ENCODE results near the gene GALNT15. TPM values are rescaled to one million over a fixed set of nuclear protein-coding genes. Genes with fewer than 3 reads are reported as not detected.

The GALNT15 gene
- total and polyA plus RNA-seq, 2 of the 4 experiments (the other 2 are of a cell fraction) = 12.8 to 19.7 TPM

- TF ChIP-seq MXI1 (IDR thresholded peaks at IDR 0.05; ENCODE audit: borderline replicate concordance, low read depth, low read length) (no peak), POLR2A (IDR thresholded peaks at IDR 0.05; ENCODE audit: low read depth, low read length) (peak; percentile 50), CEBPB (IDR thresholded peaks at IDR 0.05; ENCODE audit: low read depth, low read length) (no peak)
These were observed 73.0 kb downstream of the GALNT15 start (continued) for GRCh38 chr3:16247282-16248061.

- Histone ChIP-seq H3K18ac (ENCODE audit: low read depth, low read length) (no peak overlapping the region), H3K9ac (ENCODE audit: low read depth, low read length) (no peak overlapping the region), H4K8ac (ENCODE audit: low read depth in 2 of 2, low read length in 2 of 2) (no peak overlapping the region; a peak in 1 of 4 replicates), H2AK9ac (replicated peaks; ENCODE audit: low read depth, low read length, poor library complexity) (no peak overlapping the region), H2AFZ (replicated peaks; ENCODE audit: low read length, poor library complexity) (no peak overlapping the region), H3K4me1 (ENCODE audit: control insufficient read depth, insufficient read depth, low read length) (peaks cover 13% of the 10 kb centered on the region), H3K27me3 (ENCODE audit: control insufficient read depth, insufficient read depth, low read length) (no peaks in the 10 kb centered on the region), H2AK5ac (ENCODE audit: low read depth, low read length) (no peak overlapping the region), H3K79me1 (ENCODE audit: low read depth in 1 of 2, low read length in 2 of 2) (no peaks in the 10 kb centered on the region), H4K5ac (ENCODE audit: low read depth, low read length) (no peak overlapping the region), H3K23ac (ENCODE audit: low read depth, low read length) (no peak overlapping the region), H3K9me3 (ENCODE audit: control insufficient read depth, insufficient read depth, low read length) (no peaks in the 10 kb centered on the region), H2BK15ac (ENCODE audit: low read depth, low read length) (no peak overlapping the region), H2BK20ac (ENCODE audit: low read depth, low read length) (no peak overlapping the region), H2BK5ac (ENCODE audit: low read depth, low read length, poor library complexity, severe bottlenecking) (no peak overlapping the region), H4K91ac (ENCODE audit: insufficient read depth, low read depth, low read length) (no peak overlapping the region), H3K14ac (replicated peaks; ENCODE audit: low read depth, low read length) (no peak overlapping the region), H3K4ac (ENCODE audit: low read depth, low read length) (no peak overlapping the region), H3K4me3 (ENCODE audit: insufficient read depth, low read depth, low read length) (no peak overlapping the region), H3K36me3 (ENCODE audit: control insufficient read depth, insufficient read depth, low read length) (no peaks in the 10 kb centered on the region), H3K4me2 (ENCODE audit: low read depth, low read length) (no peak overlapping the region), H3K9me1 (ENCODE audit: insufficient read depth, low read length) (peaks cover 13% of the 10 kb centered on the region), H4K20me1 (ENCODE audit: insufficient read depth, low read length) (no peaks in the 10 kb centered on the region), H3K56ac (ENCODE audit: extremely low read depth, insufficient read depth, low read length) (no peak overlapping the region), H3K27ac (ENCODE audit: insufficient read depth, low read length) (no peak overlapping the region), H2BK120ac (ENCODE audit: low read depth, low read length) (0 out of 2 replicates have a peak overlapping the region, but pooled peaks have one; percentile 90)
- in situ Hi-C loops (cut with MboI; ENCODE audit: low sequenced_read_pairs) = loop anchor here (25.0 kb wide), 1 partner anchor 611 kb away; no protein-coding TSS in a partner anchor
- no TSS peak for BruUV-seq (replicated peaks)
- ATAC-seq (ENCODE audit: low read depth) (no peak), DNase-seq (no peak)
- CTCF ChIA-PET = interaction anchor here (0.8 to 1.2 kb wide), 4 partner anchors 68 to 435 kb away, joined by 3 to 4 read pairs (median 3); no protein-coding TSS in a partner anchor
- intact Hi-C loops (cut with micrococcal nuclease) = loop anchor here (10.0 kb wide), 1 partner anchor 614 kb away; no protein-coding TSS in a partner anchor
- WGBS, 2 experiments (ENCODE audit: extremely low coverage in 2 of 2, insufficient read length in 1 of 2) = 90% methylated on average over 2 of the region's 5 CpGs; no CpG with 5 or more reads in 1 of the 2 experiments
- dilution Hi-C loops (cut with HindIII; ENCODE audit: low sequenced_read_pairs, unreplicated experiment) = no loop called here
- POLR2A ChIA-PET (ENCODE audit: unreplicated experiment) = no interaction called here
- TF ChIP-seq RCOR1 (IDR thresholded peaks at IDR 0.05; ENCODE audit: insufficient replicate concordance, low read length) (no peak), BHLHE40 (IDR thresholded peaks at IDR 0.05; ENCODE audit: low read depth, low read length) (no peak), MXI1 (IDR thresholded peaks at IDR 0.05; ENCODE audit: borderline replicate concordance, low read depth, low read length) (no peak), CEBPB (IDR thresholded peaks at IDR 0.05; ENCODE audit: low read depth, low read length) (no peak), CHD1 (IDR thresholded peaks at IDR 0.05; ENCODE audit: low read depth, low read length) (no peak), RAD21 (IDR thresholded peaks at IDR 0.05; ENCODE audit: low read length) (no peak), CTCF (conservative IDR thresholded peaks at IDR 0.05; ENCODE audit: low read depth, low read length) (no peak), POLR2A (IDR thresholded peaks at IDR 0.05; ENCODE audit: low read depth, low read length) (no peak), SMC3 (IDR thresholded peaks at IDR 0.05; ENCODE audit: low read depth, low read length) (no peak), NFE2L2 (IDR thresholded peaks at IDR 0.05; ENCODE audit: low read depth, low read length) (no peak), ELK1 (IDR thresholded peaks at IDR 0.05; ENCODE audit: borderline replicate concordance, low read depth, low read length) (no peak), MAFK (IDR thresholded peaks at IDR 0.05; ENCODE audit: low read depth, low read length) (no peak), RFX5 (IDR thresholded peaks at IDR 0.05; ENCODE audit: low read depth, low read length) (no peak)
These were observed 74.1 kb downstream of the GALNT15 start for GRCh38 chr3:16248556-16248955.
